HG02840 (cell line): ENCODE results near the gene PHACTR2.

Source experiments
- ATAC-seq: cut with Tn5 transposase; IDR thresholded peaks from one replicate; pipeline ENCODE4 v1.9.1; 2021; ENCODE audit warnings: mild to moderate bottlenecking, moderate library complexity, moderate number of reproducible peaks; ENCODE audit not compliant: unreplicated experiment, low FRiP score

PHACTR2 gene

GRCh38 chr6:143674483-143675381 lies 3.0 kb upstream of the PHACTR2 start:
- no peak for ATAC-seq

GRCh38 chr6:143675382-143675900 lies 2.3 kb upstream of the PHACTR2 start:
- ATAC-seq, result no peak

- ATAC-seq, result no peak
Observed at GRCh38 chr6:143675946-143676345, 1.8 kb upstream of the PHACTR2 start.

GRCh38 chr6:143676437-143677045 lies 1.2 kb upstream of the PHACTR2 start:
- ATAC-seq, result no peak

GRCh38 chr6:143677577-143677890 lies 231 bp upstream of the PHACTR2 start:
- no peak for ATAC-seq

GRCh38 chr6:143679041-143679440 lies 1.3 kb downstream of the PHACTR2 start:
- no peak for ATAC-seq

GRCh38 chr6:143680141-143680540 lies 2.4 kb downstream of the PHACTR2 start:
- no peak for ATAC-seq

- ATAC-seq, result no peak
Observed at GRCh38 chr6:143682805-143683204, 5.0 kb downstream of the PHACTR2 start.

- ATAC-seq, result no peak
Observed at GRCh38 chr6:143684486-143684885, 6.7 kb downstream of the PHACTR2 start.

- ATAC-seq, result no peak
Observed at GRCh38 chr6:143685653-143686052, 7.9 kb downstream of the PHACTR2 start.

GRCh38 chr6:143687591-143687990 lies 9.8 kb downstream of the PHACTR2 start:
- no peak for ATAC-seq

GRCh38 chr6:143688681-143689080 lies 10.9 kb downstream of the PHACTR2 start:
- no peak for ATAC-seq

- no peak for ATAC-seq
Observed at GRCh38 chr6:143689852-143690251, 12.1 kb downstream of the PHACTR2 start.

- no peak for ATAC-seq
Observed at GRCh38 chr6:143691155-143691554, 13.4 kb downstream of the PHACTR2 start.

- ATAC-seq, result no peak
Observed at GRCh38 chr6:143691900-143692636, 14.3 kb downstream of the PHACTR2 start.

GRCh38 chr6:143692696-143693095 lies 14.9 kb downstream of the PHACTR2 start:
- no peak for ATAC-seq

- ATAC-seq, result no peak
Observed at GRCh38 chr6:143694013-143694412, 16.2 kb downstream of the PHACTR2 start.

GRCh38 chr6:143694560-143694959 lies 16.8 kb downstream of the PHACTR2 start:
- ATAC-seq, result no peak

- no peak for ATAC-seq
Observed at GRCh38 chr6:143695130-143695968, 17.6 kb downstream of the PHACTR2 start.

GRCh38 chr6:143695969-143696663 lies 18.4 kb downstream of the PHACTR2 start:
- no peak for ATAC-seq
